SJCRH30 (cell line): ENCODE data around the gene ARFGEF2. TPM values are rescaled to one million over a fixed set of nuclear protein-coding genes. Genes with fewer than 3 reads are reported as not detected.
A peak's percentile ranks its signal among the peaks of the same experiment; 100 is the strongest.
"Not testable (repeated sequence)": the region's sequence is repeated elsewhere in the genome, so short reads cannot be mapped to it uniquely, and the experiment has no call there.

Source experiments
- DNase-seq, 2 experiments: peaks; one replicate each; pipeline ENCODE4 v3.0.0-alpha.2; 2015 to 2020
- H3K27ac ChIP-seq: fragments of 250-450 bp; sonication (Bioruptor Pico); 2 replicates; pipeline ENCODE4 v1.5.1; 2020; ENCODE audit warnings: mild to moderate bottlenecking, moderate library complexity
- H3K27me3 ChIP-seq: fragments of 250-450 bp; sonication (Bioruptor Pico); 2 replicates; pipeline ENCODE4 v1.5.1; 2020; ENCODE audit warnings: mild to moderate bottlenecking, moderate library complexity
- H3K36me3 ChIP-seq: fragments of 250-450 bp; sonication (Bioruptor Pico); 2 replicates; pipeline ENCODE4 v1.5.1; 2020; ENCODE audit warnings: mild to moderate bottlenecking, moderate library complexity
- H3K4me1 ChIP-seq: fragments of 250-450 bp; sonication (Bioruptor Pico); 2 replicates; pipeline ENCODE4 v1.5.1; 2020; ENCODE audit warnings: mild to moderate bottlenecking, moderate library complexity
- H3K4me3 ChIP-seq: fragments of 250-450 bp; sonication (Bioruptor Pico); 2 replicates; pipeline ENCODE4 v1.5.1; 2020; ENCODE audit warnings: mild to moderate bottlenecking, moderate library complexity
- H3K9me3 ChIP-seq: fragments of 250-450 bp; sonication (Bioruptor Pico); replicated peaks from 2 replicates; pipeline ENCODE4 v1.5.1; 2020; ENCODE audit warnings: mild to moderate bottlenecking, moderate library complexity
- total RNA-seq: library from RNA; depleted of rRNA; stranded (reverse); fragments of >200 nt; shearing (Covaris generic); gene quantifications from 2 replicates; pipeline ENCODE4 v1.2.3, GENCODE V29; 2014

ARFGEF2 gene
- total RNA-seq, 1 experiment from 2014 or later: 38.2 TPM

DNA sequence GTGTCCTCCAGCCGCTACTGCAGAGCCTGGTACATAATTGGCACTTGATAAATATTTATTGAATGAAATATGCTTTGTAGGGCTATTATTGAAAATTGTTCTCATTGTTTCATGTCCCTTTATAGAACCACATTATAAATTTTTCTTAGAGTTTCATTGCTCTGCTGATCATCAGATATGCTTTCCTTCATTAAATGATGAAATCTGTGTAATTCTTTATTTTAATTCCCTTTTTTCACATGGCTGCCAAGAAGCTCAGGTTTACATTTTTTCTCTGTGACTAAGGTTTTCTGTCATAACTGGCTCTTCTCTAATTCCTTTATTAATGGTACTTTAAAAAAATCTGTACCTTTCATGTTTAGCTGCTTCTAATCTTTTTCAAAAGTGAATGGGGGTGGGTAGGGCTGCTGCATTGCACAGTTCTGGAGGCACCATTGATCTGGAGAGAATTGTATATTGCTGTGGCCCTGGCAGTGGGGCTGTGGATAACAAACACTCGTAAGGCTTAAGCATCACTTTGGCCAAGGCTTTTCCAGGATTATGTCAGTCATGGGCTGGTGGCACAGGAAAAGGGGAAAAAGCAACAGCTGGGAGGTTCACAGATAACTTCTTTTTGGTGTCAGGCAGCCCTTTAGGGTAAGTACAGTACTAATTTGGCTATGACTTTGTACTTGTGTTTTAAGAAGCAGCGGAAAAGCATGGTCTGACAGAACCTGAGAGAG lies 43.8 kb downstream of the ARFGEF2 start:
- H3K27me3 ChIP-seq: no peaks in the 10 kb centered on the region
- no peak overlapping the region for H3K27ac ChIP-seq
- peaks cover 63% of the 10 kb centered on the region for H3K36me3 ChIP-seq
- H3K4me3 ChIP-seq: no peak overlapping the region
- peak in 1 of 2 experiments; percentile 44 for DNase-seq
- H3K9me3 ChIP-seq: no peaks in the 10 kb centered on the region
- peaks cover 14% of the 10 kb centered on the region for H3K4me1 ChIP-seq

DNA sequence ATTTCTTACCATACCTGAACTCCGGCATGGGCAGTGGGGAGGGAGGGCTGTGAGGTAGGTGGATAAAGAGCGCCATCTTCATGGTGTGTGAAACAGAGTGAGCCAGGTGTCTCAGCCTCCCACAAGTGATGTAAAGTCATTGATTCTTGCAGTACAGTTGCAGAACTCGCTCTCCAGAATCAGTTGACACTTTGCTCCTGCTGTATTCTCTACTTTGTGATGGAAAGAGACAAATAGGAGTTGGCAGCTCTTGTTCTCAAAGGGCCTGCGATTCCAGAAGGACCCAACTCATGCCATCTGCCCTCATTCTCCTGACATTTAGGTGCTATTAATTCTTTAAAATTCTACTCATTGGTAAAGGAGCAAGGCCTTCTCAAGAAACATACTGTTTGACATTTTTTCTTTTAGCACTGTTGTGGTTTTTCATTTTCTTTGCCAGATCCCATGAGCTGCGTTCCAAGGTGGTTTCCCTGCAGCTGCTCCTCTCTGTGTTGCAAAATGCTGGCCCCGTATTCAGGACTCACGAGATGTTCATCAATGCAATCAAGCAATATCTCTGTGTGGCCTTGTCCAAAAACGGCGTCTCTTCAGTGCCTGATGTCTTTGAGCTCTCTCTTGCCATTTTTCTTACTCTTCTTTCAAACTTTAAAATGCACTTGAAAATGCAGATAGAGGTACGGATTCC lies 49.3 kb downstream of the ARFGEF2 start:
- no peak overlapping the region for H3K4me3 ChIP-seq
- H3K4me1 ChIP-seq: peaks cover 3% of the 10 kb centered on the region; the same call in 1 of the 2 replicates
- H3K27ac ChIP-seq: no peak overlapping the region
- H3K9me3 ChIP-seq: no peaks in the 10 kb centered on the region
- peaks cover 58% of the 10 kb centered on the region for H3K36me3 ChIP-seq
- no peaks in the 10 kb centered on the region for H3K27me3 ChIP-seq
- no peak for DNase-seq

- Histone ChIP-seq H3K27ac (no peak overlapping the region), H3K36me3 (peaks cover 60% of the 10 kb centered on the region), H3K4me1 (no peaks in the 10 kb centered on the region), H3K4me3 (no peak overlapping the region), H3K27me3 (no peaks in the 10 kb centered on the region), H3K9me3 (no peaks in the 10 kb centered on the region)
- no peak for DNase-seq
Observed at GRCh38 chr20:48971956-48972355, 50.4 kb downstream of the ARFGEF2 start.

DNA sequence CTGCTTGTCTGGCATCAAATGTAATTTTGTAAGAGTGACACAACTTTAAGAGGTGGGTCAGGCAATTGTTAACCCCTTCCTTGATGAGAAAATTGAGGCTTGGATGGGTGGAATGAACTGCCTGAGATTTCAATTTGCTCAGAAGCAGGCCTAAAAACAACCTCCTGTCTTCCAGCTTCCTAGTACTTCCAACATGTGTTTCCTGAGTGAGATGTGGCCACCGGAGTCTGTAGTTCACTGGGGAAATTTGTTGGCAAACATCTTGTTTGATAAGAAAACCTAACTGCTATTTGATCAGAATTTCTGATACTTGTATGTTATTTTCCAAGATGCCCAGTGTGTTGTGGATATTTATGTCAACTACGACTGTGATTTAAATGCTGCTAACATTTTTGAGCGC lies 51.3 kb downstream of the ARFGEF2 start:
- H3K27me3 ChIP-seq: no peaks in the 10 kb centered on the region
- no peaks in the 10 kb centered on the region for H3K4me1 ChIP-seq
- no peak for DNase-seq
- no peak overlapping the region for H3K4me3 ChIP-seq
- H3K27ac ChIP-seq: no peak overlapping the region
- H3K9me3 ChIP-seq: no peaks in the 10 kb centered on the region
- peaks cover 58% of the 10 kb centered on the region for H3K36me3 ChIP-seq

GRCh38 chr20:48975955-48976354 lies 54.4 kb downstream of the ARFGEF2 start:
- no peaks in the 10 kb centered on the region for H3K27me3 ChIP-seq
- peaks cover 46% of the 10 kb centered on the region for H3K36me3 ChIP-seq
- no peaks in the 10 kb centered on the region for H3K4me1 ChIP-seq
- H3K9me3 ChIP-seq: no peaks in the 10 kb centered on the region; the same call in 1 of the 2 replicates
- no peak overlapping the region for H3K4me3 ChIP-seq
- peak; percentile 14 to 28 for DNase-seq
- H3K27ac ChIP-seq: no peak overlapping the region

DNA sequence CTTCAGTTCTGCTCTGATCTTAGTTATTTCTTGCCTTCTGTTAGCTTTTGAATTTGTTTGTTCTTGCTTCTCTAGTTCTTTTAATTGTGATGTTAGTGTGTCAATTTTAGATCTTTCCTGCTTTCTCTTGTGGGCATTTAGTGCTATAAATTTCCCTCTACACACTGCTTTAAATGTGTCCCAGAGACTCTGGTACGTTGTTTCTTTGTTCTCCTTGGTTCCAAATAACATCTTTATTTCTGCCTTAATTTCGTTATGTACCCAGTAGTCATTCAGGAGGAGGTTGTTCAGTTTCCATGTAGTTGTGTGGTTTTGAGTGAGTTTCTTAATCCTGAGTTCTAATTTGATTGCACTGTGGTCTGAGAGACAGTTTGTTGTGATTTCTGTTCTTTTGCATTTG lies 58.5 kb downstream of the ARFGEF2 start:
- not testable (repeated sequence) for H3K27ac ChIP-seq, H3K4me1 ChIP-seq, H3K4me3 ChIP-seq, H3K9me3 ChIP-seq, H3K27me3 ChIP-seq, DNase-seq
- H3K36me3 ChIP-seq: peaks cover 66% of the 10 kb centered on the region

- Histone ChIP-seq H3K27me3 (no peaks in the 10 kb centered on the region), H3K27ac (no peak overlapping the region), H3K9me3 (no peaks in the 10 kb centered on the region; the same call in 1 of the 2 replicates), H3K4me3 (no peak overlapping the region), H3K4me1 (no peaks in the 10 kb centered on the region), H3K36me3 (peaks cover 71% of the 10 kb centered on the region)
- no peak for DNase-seq
Observed at GRCh38 chr20:48983423-48984400, 62.2 kb downstream of the ARFGEF2 start.

DNA sequence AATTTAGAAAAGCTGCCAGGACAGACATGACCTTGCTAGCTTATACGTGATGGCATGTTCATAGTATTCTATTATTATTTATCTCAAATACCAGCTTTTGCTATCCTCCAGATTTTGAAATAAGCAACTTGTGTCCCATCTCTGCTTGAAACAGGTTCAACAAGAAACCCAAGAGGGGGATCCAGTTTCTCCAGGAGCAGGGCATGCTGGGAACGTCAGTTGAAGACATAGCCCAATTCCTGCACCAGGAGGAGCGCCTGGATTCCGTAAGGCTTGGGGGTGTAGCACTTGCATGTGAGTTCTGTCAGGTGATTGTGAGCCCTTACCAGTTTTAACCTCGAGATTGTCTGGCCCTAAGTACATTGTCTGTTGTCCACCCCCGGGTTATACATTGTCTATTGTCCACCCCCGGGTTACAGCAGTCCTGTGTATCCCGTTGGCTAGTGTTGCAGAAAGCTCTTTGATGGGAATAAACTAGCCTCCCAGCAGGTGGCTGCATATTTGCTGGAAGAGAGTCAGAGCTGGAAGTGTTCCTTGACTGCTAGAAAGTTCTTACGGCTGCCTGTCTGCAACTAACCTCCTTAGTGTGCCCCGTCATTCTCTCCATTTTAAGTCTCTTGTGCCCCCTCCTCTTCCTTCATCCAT lies 63.2 kb downstream of the ARFGEF2 start:
- DNase-seq: no peak
- Histone ChIP-seq H3K36me3 (peaks cover 79% of the 10 kb centered on the region), H3K4me3 (no peak overlapping the region), H3K9me3 (no peaks in the 10 kb centered on the region; the same call in 1 of the 2 replicates), H3K27me3 (no peaks in the 10 kb centered on the region), H3K27ac (no peak overlapping the region), H3K4me1 (no peaks in the 10 kb centered on the region)

DNA sequence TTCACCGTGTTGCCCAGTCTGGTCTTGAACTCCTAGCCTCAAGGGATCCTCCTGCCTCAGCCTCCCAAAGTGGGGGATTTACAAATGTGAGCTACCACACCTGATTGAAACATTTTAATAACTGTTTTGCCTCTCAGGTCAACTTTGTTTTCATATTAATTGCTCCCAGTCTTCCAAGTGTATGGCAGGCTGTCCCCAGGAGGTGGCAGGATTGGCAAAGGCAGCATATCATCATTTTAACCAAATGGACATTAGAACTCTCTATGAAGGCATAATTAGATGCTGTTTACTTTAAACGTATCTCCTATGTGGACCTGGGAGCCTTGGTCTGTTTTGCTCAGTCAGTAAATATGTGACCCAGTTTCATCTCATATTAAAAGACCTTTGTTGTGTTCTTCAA lies 65.4 kb downstream of the ARFGEF2 start:
- Histone ChIP-seq H3K27ac (no peak overlapping the region), H3K4me3 (no peak overlapping the region), H3K9me3 (no peaks in the 10 kb centered on the region), H3K36me3 (peaks cover 93% of the 10 kb centered on the region), H3K27me3 (no peaks in the 10 kb centered on the region), H3K4me1 (no peaks in the 10 kb centered on the region)
- DNase-seq: peak in 1 of 2 experiments; percentile 45

- H3K36me3 ChIP-seq: peaks cover 92% of the 10 kb centered on the region
- H3K27ac ChIP-seq: no peak overlapping the region
- H3K9me3 ChIP-seq: no peaks in the 10 kb centered on the region
- no peak for DNase-seq
- no peaks in the 10 kb centered on the region for H3K4me1 ChIP-seq
- no peaks in the 10 kb centered on the region for H3K27me3 ChIP-seq
- H3K4me3 ChIP-seq: no peak overlapping the region
Observed at GRCh38 chr20:48990467-48990866, 69.0 kb downstream of the ARFGEF2 start.

DNA sequence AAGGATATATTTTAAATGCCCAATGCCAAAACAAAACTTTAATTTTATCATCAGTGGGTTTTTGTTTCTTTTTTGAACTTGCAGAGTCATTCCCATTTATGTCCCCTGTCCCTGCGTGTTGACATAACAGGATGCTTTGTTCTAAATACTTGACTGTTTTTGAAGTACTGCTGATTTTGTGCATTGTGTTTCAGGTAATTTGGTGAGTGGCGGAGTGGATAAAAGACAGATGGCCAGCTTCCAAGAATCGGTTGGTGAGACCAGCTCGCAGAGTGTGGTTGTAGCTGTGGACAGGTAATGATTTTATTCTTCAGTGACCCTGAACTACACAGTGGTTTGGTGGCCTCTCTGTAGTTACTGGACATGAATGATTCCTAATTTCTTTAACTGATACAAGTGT lies 74.1 kb downstream of the ARFGEF2 start:
- H3K4me3 ChIP-seq: no peak overlapping the region
- H3K27me3 ChIP-seq: no peaks in the 10 kb centered on the region
- H3K9me3 ChIP-seq: no peaks in the 10 kb centered on the region
- no peaks in the 10 kb centered on the region for H3K4me1 ChIP-seq
- peaks cover 84% of the 10 kb centered on the region for H3K36me3 ChIP-seq
- H3K27ac ChIP-seq: no peak overlapping the region
- no peak for DNase-seq

DNA sequence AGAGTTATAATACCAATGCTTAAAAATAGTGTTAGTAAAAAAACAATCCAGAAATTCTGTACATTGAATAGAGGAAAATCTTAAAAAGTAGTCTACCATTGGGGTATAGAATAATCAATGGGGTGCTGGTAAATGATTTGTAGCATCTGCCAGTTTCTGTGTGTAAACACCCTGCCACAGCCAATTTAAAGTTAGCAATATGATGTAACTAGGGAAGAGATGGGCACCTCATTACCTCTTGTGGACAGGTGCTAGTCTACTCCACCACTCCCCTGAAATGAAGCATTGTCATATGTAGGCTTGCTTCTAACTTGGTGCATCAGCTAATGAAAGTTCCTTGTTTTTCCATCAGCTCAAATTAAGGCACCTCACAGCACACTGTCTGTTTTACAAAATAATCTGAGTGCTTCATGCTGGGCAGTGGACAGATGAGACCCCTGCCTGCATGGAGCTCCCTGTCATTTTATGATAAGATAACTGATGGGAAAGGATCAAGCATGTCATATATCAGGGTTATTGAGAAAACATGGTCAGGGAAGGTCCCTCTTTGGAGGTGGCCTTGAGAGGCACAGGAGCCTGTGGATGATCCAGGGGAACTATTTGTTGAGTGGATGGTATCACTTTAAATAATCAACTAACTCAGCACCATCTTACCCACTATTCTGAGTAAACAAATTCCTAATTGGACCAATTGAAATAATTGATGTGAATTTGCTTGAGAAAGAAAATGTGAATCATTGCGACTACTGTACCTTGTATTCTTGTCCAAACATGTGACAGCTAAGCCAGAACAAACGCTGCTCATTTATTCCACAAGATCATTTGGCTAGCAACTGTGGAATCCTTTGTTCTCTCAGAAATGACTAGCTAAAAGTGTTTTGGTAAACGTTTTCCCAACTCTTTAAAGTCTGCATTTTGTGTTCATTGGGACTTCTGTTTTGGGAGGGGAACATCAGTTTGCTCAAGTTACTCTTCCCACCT lies 78.7 kb downstream of the ARFGEF2 start:
- Histone ChIP-seq H3K4me3 (no peak overlapping the region), H3K36me3 (peaks cover 58% of the 10 kb centered on the region), H3K9me3 (no peaks in the 10 kb centered on the region), H3K27ac (no peak overlapping the region), H3K27me3 (no peaks in the 10 kb centered on the region), H3K4me1 (no peaks in the 10 kb centered on the region; the same call in 1 of the 2 replicates)
- DNase-seq: no peak

DNA sequence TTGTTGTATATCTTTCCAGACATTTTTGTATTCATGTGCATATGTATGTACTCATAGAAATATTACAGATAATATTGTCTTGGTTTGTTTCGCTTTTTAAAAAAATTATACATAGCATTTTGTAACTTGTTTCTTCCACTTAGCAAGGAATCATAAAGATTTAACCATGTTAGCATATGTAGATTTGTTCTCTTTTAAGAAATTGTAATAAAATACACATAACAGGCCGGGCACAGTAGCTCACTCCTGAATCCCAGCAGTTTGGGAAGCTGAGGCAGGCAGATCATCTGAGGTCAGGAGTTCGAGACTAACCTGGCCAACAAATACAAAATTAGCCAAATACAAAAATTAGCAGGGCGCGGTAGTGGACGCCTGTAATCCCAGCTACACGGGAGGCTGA lies 80.2 kb downstream of the ARFGEF2 start:
- no peak for DNase-seq
- Histone ChIP-seq H3K4me3 (no peak overlapping the region), H3K27ac (no peak overlapping the region), H3K27me3 (no peaks in the 10 kb centered on the region), H3K4me1 (no peaks in the 10 kb centered on the region; the same call in 1 of the 2 replicates), H3K36me3 (peaks cover 57% of the 10 kb centered on the region), H3K9me3 (no peaks in the 10 kb centered on the region)
